ENCODE measurements around the gene RBM12. TPM values are rescaled to one million over a fixed set of nuclear protein-coding genes. Genes with fewer than 3 reads are reported as not detected.
A peak's percentile ranks its signal among the peaks of the same experiment; 100 is the strongest.

The RBM12 gene
- total RNA-seq, 2 experiments from 2014 or later = 91.7 to 95.2 TPM

GRCh38 chr20:35641743-35642142, 23.0 kb downstream of the RBM12 start:
- ChIA-PET CTCF (interaction anchor here (0.6 to 1.6 kb wide), 3 partner anchors 22 to 58 kb away, joined by 3 to 4 read pairs (median 3); no protein-coding TSS in a partner anchor), POLR2A (interaction anchor here (0.8 to 1.4 kb wide), 3 partner anchors 11 to 23 kb away, joined by 3 to 6 read pairs (median 4); no protein-coding TSS in a partner anchor)
- H3K36me3 Mint-ChIP-seq (ENCODE audit: low read depth) = peaks cover 4% of the 10 kb centered on the region
- H3K4me3 ChIP-seq (ENCODE audit: low read length) = no peak overlapping the region
- no peaks in the 10 kb centered on the region for H3K27me3 Mint-ChIP-seq
- no peak overlapping the region for H3K4me3 Mint-ChIP-seq
- H3K27ac Mint-ChIP-seq = peak overlapping the region; percentile 79
- peaks cover 7% of the 10 kb centered on the region for H3K36me3 ChIP-seq (ENCODE audit: insufficient read depth, low read length)
- intact Hi-C loops (cut with DNase I, micrococcal nuclease) = no loop called here
- DNase-seq (no peak), ATAC-seq (ENCODE audit: poor library complexity) (no peak)
- TF ChIP-seq CTCF (IDR thresholded peaks at IDR 0.05) = no peak
- H3K9me3 Mint-ChIP-seq = no peaks in the 10 kb centered on the region
- peaks cover 90% of the 10 kb centered on the region for H3K4me1 Mint-ChIP-seq (ENCODE audit: low read depth)
- H3K27ac ChIP-seq (ENCODE audit: low read depth in 1 of 2, low read length in 2 of 2) = no peak overlapping the region
- H3K9me3 ChIP-seq (ENCODE audit: control insufficient read depth in 1 of 2, insufficient read depth in 1 of 2, low read length in 2 of 2) = no peaks in the 10 kb centered on the region
- H3K4me1 ChIP-seq (ENCODE audit: insufficient read depth, low read length) = peaks cover 14% of the 10 kb centered on the region
- H3K27me3 ChIP-seq (ENCODE audit: control insufficient read depth in 1 of 2, insufficient read depth in 2 of 2, low read length in 2 of 2) = no peaks in the 10 kb centered on the region

GRCh38 chr20:35640724-35641123, 24.0 kb downstream of the RBM12 start:
- intact Hi-C loops (cut with DNase I, micrococcal nuclease) = no loop called here
- no peak for TF ChIP-seq CTCF (IDR thresholded peaks at IDR 0.05)
- no peaks in the 10 kb centered on the region for H3K9me3 Mint-ChIP-seq
- DNase-seq (no peak), ATAC-seq (ENCODE audit: poor library complexity) (no peak)
- no peaks in the 10 kb centered on the region for H3K27me3 ChIP-seq (ENCODE audit: control insufficient read depth in 1 of 2, insufficient read depth in 2 of 2, low read length in 2 of 2)
- POLR2A ChIA-PET = no interaction called here
- peaks cover 86% of the 10 kb centered on the region for H3K4me1 Mint-ChIP-seq (ENCODE audit: low read depth)
- H3K27ac ChIP-seq (ENCODE audit: low read depth in 1 of 2, low read length in 2 of 2) = no peak overlapping the region
- H3K36me3 Mint-ChIP-seq (ENCODE audit: low read depth) = peaks cover 4% of the 10 kb centered on the region
- no peaks in the 10 kb centered on the region for H3K9me3 ChIP-seq (ENCODE audit: control insufficient read depth in 1 of 2, insufficient read depth in 1 of 2, low read length in 2 of 2)
- peak overlapping the region; percentile 79 for H3K27ac Mint-ChIP-seq
- peaks cover 12% of the 10 kb centered on the region for H3K4me1 ChIP-seq (ENCODE audit: insufficient read depth, low read length)
- H3K4me3 Mint-ChIP-seq = no peak overlapping the region
- H3K27me3 Mint-ChIP-seq = no peaks in the 10 kb centered on the region
- peaks cover 7% of the 10 kb centered on the region for H3K36me3 ChIP-seq (ENCODE audit: insufficient read depth, low read length)
- no peak overlapping the region for H3K4me3 ChIP-seq (ENCODE audit: low read length)
- CTCF ChIA-PET = interaction anchor here (1.6 kb wide), 1 partner anchor 21 kb away, joined by 4 read pairs; no protein-coding TSS in a partner anchor

GRCh38 chr20:35638751-35639150, 25.9 kb downstream of the RBM12 start:
- DNase-seq = no peak
- Histone ChIP-seq H3K36me3 (ENCODE audit: insufficient read depth, low read length) (peaks cover 7% of the 10 kb centered on the region), H3K4me1 (ENCODE audit: insufficient read depth, low read length) (peaks cover 11% of the 10 kb centered on the region), H3K27ac (ENCODE audit: low read depth in 1 of 2, low read length in 2 of 2) (no peak overlapping the region), H3K27me3 (ENCODE audit: control insufficient read depth in 1 of 2, insufficient read depth in 2 of 2, low read length in 2 of 2) (no peaks in the 10 kb centered on the region), H3K4me3 (ENCODE audit: low read length) (no peak overlapping the region), H3K9me3 (ENCODE audit: control insufficient read depth in 1 of 2, insufficient read depth in 1 of 2, low read length in 2 of 2) (no peaks in the 10 kb centered on the region)
- H3K36me3 Mint-ChIP-seq (ENCODE audit: low read depth) = peaks cover 9% of the 10 kb centered on the region
- ChIA-PET CTCF (interaction anchor here (1.0 kb wide), 1 partner anchor 19 kb away, joined by 4 read pairs; no protein-coding TSS in a partner anchor), POLR2A (no interaction called here)
- H3K9me3 Mint-ChIP-seq = no peaks in the 10 kb centered on the region
- H3K4me3 Mint-ChIP-seq = no peak overlapping the region
- peaks cover 77% of the 10 kb centered on the region for H3K4me1 Mint-ChIP-seq (ENCODE audit: low read depth)
- TF ChIP-seq CTCF (IDR thresholded peaks at IDR 0.05) = no peak
- peak overlapping the region; percentile 31 for H3K27ac Mint-ChIP-seq
- no peaks in the 10 kb centered on the region for H3K27me3 Mint-ChIP-seq
- intact Hi-C loops (cut with DNase I, micrococcal nuclease) = no loop called here
- ATAC-seq (ENCODE audit: poor library complexity) = no peak
